ENCODE results near the gene IL1R2. TPM values are rescaled to one million over a fixed set of nuclear protein-coding genes. Genes with fewer than 3 reads are reported as not detected.

The IL1R2 gene
- total and polyA plus RNA-seq, 2 of the 13 experiments (the other 11 are each of a cell fraction or from before 2014, with no cell fraction given), result 3.6 to 7.3 TPM

DNA sequence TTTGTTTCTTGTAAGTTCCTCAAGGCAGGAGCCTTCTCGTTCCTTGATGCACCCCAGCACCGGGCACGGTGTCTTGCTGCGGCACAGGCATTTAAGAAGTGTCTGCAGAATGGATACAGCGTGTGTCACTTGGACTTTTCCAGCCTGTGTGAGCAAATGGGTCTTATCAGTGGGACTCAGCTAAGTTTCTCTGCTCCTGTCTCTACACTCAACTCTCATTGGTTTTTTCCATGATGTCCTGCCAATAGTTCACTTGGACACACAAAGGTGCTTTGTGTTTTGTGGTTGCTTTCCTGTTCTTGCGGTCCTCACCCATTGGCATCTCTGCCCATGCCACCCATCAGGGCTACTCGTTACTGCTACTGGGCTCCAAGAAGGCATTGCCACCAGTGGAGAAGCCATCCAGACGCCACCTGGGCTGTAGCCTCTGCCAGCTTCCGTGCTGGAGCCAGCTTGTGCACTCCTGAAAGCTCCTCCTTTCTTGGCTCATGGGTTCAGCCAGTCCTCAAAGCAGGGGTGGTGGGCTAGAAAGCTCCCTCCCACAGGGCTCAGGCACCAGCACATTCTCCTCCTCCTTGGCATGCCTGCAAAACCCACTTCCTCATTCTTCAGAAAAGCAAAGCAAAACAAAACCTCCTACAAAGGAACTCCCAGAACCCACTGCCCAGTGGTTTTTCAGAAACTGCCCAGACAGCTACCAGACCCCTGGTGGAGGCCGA is 41.4 kb downstream of the IL1R2 start (continued):
- TF ChIP-seq ZNF709 (CRISPR knock-in tag; IDR thresholded peaks at IDR 0.05) (no peak), TCF7 (IDR thresholded peaks at IDR 0.05; ENCODE audit: low read depth) (no peak; the same call in 1 of the 2 replicates), ZSCAN30 (CRISPR knock-in tag; IDR thresholded peaks at IDR 0.05) (no peak), ZSCAN25 (CRISPR knock-in tag; IDR thresholded peaks at IDR 0.05) (peak; percentile 35; the same call in 1 of the 2 replicates), TSC22D2 (CRISPR knock-in tag; IDR thresholded peaks at IDR 0.05; ENCODE audit: borderline replicate concordance) (no peak; the same call in 1 of the 2 replicates), NFIC (IDR thresholded peaks at IDR 0.05; ENCODE audit: low read length) (no peak; the same call in none of the 2 replicates), SOX5 (CRISPR knock-in tag; IDR thresholded peaks at IDR 0.05; ENCODE audit: borderline replicate concordance) (no peak), PAWR (CRISPR knock-in tag; IDR thresholded peaks at IDR 0.05; ENCODE audit: borderline replicate concordance) (no peak), SYNCRIP (IDR thresholded peaks at IDR 0.05; ENCODE audit: insufficient read depth, low read depth, low read length) (no peak), ZNF564 (CRISPR knock-in tag; IDR thresholded peaks at IDR 0.05) (no peak; the same call in 1 of the 2 replicates), ZNF501 (CRISPR knock-in tag; IDR thresholded peaks at IDR 0.05) (no peak), PHF20 (CRISPR knock-in tag; IDR thresholded peaks at IDR 0.05) (no peak), ZNF891 (CRISPR knock-in tag; IDR thresholded peaks at IDR 0.05) (peak; percentile 94), CENPT (CRISPR knock-in tag; IDR thresholded peaks at IDR 0.05; ENCODE audit: low read depth) (no peak)
- TF ChIP-seq, protein P1, sequence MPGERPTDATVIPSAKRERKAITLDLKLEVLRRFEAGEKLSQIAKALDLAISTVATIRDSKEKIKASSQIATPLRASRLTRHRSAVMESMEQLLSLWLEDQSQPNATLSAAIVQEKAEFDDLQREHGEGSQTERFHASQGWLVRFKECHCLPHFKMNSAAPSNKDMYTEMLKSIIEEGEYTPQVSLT (CRISPR knock-in tag; IDR thresholded peaks at IDR 0.05; ENCODE audit: borderline replicate concordance, low read depth), result no peak
- TF ChIP-seq, protein P2, sequence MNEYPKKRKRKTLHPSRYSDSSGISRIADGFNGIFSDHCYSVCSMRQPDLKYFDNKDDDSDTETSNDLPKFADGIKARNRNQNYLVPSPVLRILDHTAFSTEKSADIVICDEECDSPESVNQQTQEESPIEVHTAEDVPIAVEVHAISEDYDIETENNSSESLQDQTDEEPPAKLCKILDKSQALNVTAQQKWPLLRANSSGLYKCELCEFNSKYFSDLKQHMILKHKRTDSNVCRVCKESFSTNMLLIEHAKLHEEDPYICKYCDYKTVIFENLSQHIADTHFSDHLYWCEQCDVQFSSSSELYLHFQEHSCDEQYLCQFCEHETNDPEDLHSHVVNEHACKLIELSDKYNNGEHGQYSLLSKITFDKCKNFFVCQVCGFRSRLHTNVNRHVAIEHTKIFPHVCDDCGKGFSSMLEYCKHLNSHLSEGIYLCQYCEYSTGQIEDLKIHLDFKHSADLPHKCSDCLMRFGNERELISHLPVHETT (CRISPR knock-in tag; conservative IDR thresholded peaks at IDR 0.05), result no peak
- TF ChIP-seq, protein P3, sequence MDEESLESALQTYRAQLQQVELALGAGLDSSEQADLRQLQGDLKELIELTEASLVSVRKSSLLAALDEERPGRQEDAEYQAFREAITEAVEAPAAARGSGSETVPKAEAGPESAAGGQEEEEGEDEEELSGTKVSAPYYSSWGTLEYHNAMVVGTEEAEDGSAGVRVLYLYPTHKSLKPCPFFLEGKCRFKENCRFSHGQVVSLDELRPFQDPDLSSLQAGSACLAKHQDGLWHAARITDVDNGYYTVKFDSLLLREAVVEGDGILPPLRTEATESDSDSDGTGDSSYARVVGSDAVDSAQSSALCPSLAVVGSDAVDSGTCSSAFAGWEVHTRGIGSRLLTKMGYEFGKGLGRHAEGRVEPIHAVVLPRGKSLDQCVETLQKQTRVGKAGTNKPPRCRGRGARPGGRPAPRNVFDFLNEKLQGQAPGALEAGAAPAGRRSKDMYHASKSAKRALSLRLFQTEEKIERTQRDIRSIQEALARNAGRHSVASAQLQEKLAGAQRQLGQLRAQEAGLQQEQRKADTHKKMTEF (CRISPR knock-in tag; IDR thresholded peaks at IDR 0.05), result no peak; the same call in 1 of the 2 replicates
- TF ChIP-seq, protein P4, sequence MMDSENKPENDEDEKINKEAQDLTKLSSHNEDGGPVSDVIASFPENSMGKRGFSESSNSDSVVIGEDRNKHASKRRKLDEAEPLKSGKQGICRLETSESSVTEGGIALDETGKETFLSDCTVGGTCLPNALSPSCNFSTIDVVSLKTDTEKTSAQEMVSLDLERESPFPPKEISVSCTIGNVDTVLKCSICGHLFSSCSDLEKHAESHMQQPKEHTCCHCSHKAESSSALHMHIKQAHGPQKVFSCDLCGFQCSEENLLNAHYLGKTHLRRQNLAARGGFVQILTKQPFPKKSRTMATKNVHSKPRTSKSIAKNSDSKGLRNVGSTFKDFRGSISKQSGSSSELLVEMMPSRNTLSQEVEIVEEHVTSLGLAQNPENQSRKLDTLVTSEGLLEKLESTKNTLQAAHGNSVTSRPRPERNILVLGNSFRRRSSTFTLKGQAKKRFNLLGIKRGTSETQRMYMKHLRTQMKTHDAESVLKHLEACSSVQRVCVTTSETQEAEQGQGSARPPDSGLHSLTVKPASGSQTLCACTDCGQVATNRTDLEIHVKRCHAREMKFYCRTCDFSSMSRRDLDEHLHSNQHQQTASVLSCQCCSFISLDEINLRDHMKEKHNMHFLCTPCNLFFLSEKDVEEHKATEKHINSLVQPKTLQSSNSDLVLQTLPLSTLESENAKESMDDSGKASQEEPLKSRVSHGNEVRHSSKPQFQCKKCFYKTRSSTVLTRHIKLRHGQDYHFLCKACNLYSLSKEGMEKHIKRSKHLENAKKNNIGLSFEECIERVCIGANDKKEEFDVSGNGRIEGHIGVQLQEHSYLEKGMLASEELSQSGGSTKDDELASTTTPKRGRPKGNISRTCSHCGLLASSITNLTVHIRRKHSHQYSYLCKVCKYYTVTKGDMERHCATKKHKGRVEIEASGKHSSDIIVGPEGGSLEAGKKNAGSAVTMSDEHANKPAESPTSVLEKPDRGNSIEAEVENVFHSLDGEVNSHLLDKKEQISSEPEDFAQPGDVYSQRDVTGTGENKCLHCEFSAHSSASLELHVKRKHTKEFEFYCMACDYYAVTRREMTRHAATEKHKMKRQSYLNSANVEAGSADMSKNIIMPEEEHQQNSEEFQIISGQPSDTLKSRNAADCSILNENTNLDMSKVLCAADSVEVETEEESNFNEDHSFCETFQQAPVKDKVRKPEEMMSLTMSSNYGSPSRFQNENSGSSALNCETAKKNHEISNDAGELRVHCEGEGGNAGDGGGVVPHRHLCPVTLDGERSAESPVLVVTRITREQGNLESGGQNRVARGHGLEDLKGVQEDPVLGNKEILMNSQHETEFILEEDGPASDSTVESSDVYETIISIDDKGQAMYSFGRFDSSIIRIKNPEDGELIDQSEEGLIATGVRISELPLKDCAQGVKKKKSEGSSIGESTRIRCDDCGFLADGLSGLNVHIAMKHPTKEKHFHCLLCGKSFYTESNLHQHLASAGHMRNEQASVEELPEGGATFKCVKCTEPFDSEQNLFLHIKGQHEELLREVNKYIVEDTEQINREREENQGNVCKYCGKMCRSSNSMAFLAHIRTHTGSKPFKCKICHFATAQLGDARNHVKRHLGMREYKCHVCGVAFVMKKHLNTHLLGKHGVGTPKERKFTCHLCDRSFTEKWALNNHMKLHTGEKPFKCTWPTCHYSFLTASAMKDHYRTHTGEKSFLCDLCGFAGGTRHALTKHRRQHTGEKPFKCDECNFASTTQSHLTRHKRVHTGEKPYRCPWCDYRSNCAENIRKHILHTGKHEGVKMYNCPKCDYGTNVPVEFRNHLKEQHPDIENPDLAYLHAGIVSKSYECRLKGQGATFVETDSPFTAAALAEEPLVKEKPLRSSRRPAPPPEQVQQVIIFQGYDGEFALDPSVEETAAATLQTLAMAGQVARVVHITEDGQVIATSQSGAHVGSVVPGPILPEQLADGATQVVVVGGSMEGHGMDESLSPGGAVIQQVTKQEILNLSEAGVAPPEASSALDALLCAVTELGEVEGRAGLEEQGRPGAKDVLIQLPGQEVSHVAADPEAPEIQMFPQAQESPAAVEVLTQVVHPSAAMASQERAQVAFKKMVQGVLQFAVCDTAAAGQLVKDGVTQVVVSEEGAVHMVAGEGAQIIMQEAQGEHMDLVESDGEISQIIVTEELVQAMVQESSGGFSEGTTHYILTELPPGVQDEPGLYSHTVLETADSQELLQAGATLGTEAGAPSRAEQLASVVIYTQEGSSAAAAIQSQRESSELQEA (CRISPR knock-in tag; IDR thresholded peaks at IDR 0.05; ENCODE audit: not compliant biosample characterization), result no peak
